GM12878 (cell line): ENCODE measurements around the gene METTL17. TPM values are rescaled to one million over a fixed set of nuclear protein-coding genes. Genes with fewer than 3 reads are reported as not detected.
"Not testable (repeated sequence)": the region's sequence is repeated elsewhere in the genome, so short reads cannot be mapped to it uniquely, and the experiment has no call there.

Experiments
- ATAC-seq: fragments of 200-7000 bp; cut with Tn5 transposase; 3 replicates; pipeline ENCODE4 v1.9.1; 2020; ENCODE audit warnings: mild to moderate bottlenecking, moderate library complexity
- BruUV-seq: library from RNA; stranded (reverse); fragments of 400-500 nt; replicated peaks from 2 replicates; lab custom pipeline; 2021; lab: Mats Ljungman, UMichigan
- CTCF ChIA-PET: fragments of 300-600 bp; sonication (Branson Sonifier 250); formaldehyde crosslinking; extraction: SDS; loops from one replicate; lab custom pipeline; 2021; ENCODE audit warnings: inconsistent platforms; lab: Yijun Ruan, JAX
- POLR2A ChIA-PET: fragments of 350-600 bp; formaldehyde crosslinking; extraction: SDS; loops from one replicate; lab custom pipeline; 2021; ENCODE audit warnings: inconsistent platforms; lab: Charles Lee
- RAD21 ChIA-PET: fragments of 300-600 bp; sonication (Branson Sonifier 250); formaldehyde crosslinking; loops from one replicate; lab custom pipeline; 2023; ENCODE audit warnings: antibody characterized with exemption; ENCODE audit not compliant: unreplicated experiment; lab: Charles Lee
- SMC1A ChIA-PET: fragments of 300-600 bp; sonication (Branson Sonifier 250); formaldehyde crosslinking; loops from one replicate; lab custom pipeline; 2023; ENCODE audit not compliant: unreplicated experiment, uncharacterized antibody; lab: Charles Lee
- DNase-seq: peaks from one replicate; pipeline ENCODE4 v3.0.0-alpha.2; 2011; ENCODE audit warnings: low read depth, low spot score
- FAIRE-seq: peaks from 3 replicates; lab custom pipeline; 2011; peaks lifted over from hg19 to GRCh38; lab: Jason Lieb, UNC
- H2AFZ ChIP-seq: 2 replicates; pipeline ENCODE4 v1.6.0; 2011; ENCODE audit warnings: low read depth, low read length, control low read depth; ENCODE audit not compliant: control insufficient read depth
- H3K27ac ChIP-seq: 2 replicates; pipeline ENCODE4 v1.5.1; 2011; ENCODE audit warnings: control low read depth; ENCODE audit not compliant: control insufficient read depth, insufficient read depth
- H3K27me3 ChIP-seq, 2 experiments: replicated peaks in 1 of 2; 2 replicates each; pipeline versions ENCODE4 v1.6.0 to v1.6.1; 2011; ENCODE audit warnings: low read length in 1 of 2; ENCODE audit not compliant: control insufficient read depth in 2 of 2, insufficient read depth in 2 of 2
- H3K36me3 ChIP-seq, 2 experiments: 2 replicates each; pipeline ENCODE4 v1.5.1; 2011; ENCODE audit warnings: low read length in 1 of 2; ENCODE audit not compliant: control insufficient read depth in 2 of 2, insufficient read depth in 2 of 2
- H3K4me1 ChIP-seq: 2 replicates; pipeline ENCODE4 v1.6.1; 2011; ENCODE audit warnings: mild to moderate bottlenecking, low read length, moderate library complexity, mixed read lengths; ENCODE audit not compliant: control insufficient read depth, insufficient read depth
- H3K4me2 ChIP-seq: 2 replicates; pipeline ENCODE4 v1.6.0; 2011; ENCODE audit warnings: control low read depth; ENCODE audit not compliant: control insufficient read depth, insufficient read depth
- H3K4me3 ChIP-seq: fragments of 200-600 bp; sonication (generic); 2 replicates; pipeline ENCODE4 v1.5.1; 2016
- H3K79me2 ChIP-seq: 2 replicates; pipeline ENCODE4 v1.6.0; 2011; ENCODE audit warnings: low read length; ENCODE audit not compliant: control insufficient read depth, insufficient read depth
- H3K9ac ChIP-seq: 2 replicates; pipeline ENCODE4 v1.8.0; 2011; ENCODE audit warnings: low read length, control low read depth, mixed read lengths; ENCODE audit not compliant: control insufficient read depth, insufficient read depth
- H3K9me3 ChIP-seq: replicated peaks from 3 replicates; pipeline ENCODE4 v1.5.1; 2011; ENCODE audit warnings: mild to moderate bottlenecking, low read length; ENCODE audit not compliant: control insufficient read depth, insufficient read depth
- H4K20me1 ChIP-seq: 2 replicates; pipeline ENCODE4 v1.6.0; 2011; ENCODE audit not compliant: control insufficient read depth, insufficient read depth
- IKZF1 ChIP-seq: fragments of 450-650 bp; conservative IDR thresholded peaks from 2 replicates; pipeline ENCODE4 v1.6.1; 2017; ENCODE audit warnings: antibody characterized with exemption, mild to moderate bottlenecking
- STAT1 ChIP-seq: fragments of 450-650 bp; conservative IDR thresholded peaks from 2 replicates; pipeline ENCODE4 v1.6.1; 2014; ENCODE audit warnings: antibody characterized with exemption, mild to moderate bottlenecking
- WGBS: methylation state at CpG from one replicate; pipeline ENCODE4 v1.1.6; 2016; ENCODE audit warnings: low lambda C conversion rate; ENCODE audit not compliant: insufficient replicate concordance, insufficient coverage; ENCODE audit errors: missing lambda C conversion rate; 5-methylcytosine and 5-hydroxymethylcytosine counted together
- in situ Hi-C: fragments of 300-500 bp; cut with MboI; formaldehyde crosslinking; loops from 9 replicates; pipeline ENCODE4 v1.14.3; 2018; ENCODE audit warnings: mixed read lengths
- intact Hi-C: fragments of 100-400 bp; cut with micrococcal nuclease; formaldehyde crosslinking; loops from one replicate; pipeline ENCODE4 v1.14.2; 2022; ENCODE audit not compliant: unreplicated experiment
- polyA plus RNA-seq, 11 experiments: library from polyadenylated mRNA; depleted of rRNA in 4 of 11; unstranded in 6 of 11; stranded (reverse) in 5 of 11; fragments of >200 nt; fragmentation: Nextera tagmentation in 4 of 11; fragmentation: Illumina TruSeq in 1 of 11; extraction: Ambion mirVana in 4 of 11; extraction: Trizol in 1 of 11; gene quantifications; 1 replicate in 1 of 11; 2 replicates in 10 of 11; pipeline versions ENCODE4 v1.2.1 to v1.2.3, GENCODE V29; 2011 to 2016; ENCODE audit warnings: inconsistent platforms in 2 of 11, missing spikeins in 2 of 11, low read depth in 1 of 11
- total RNA-seq, 4 experiments: library from RNA; depleted of rRNA in 3 of 4; stranded (reverse); fragments of >200 nt in 3 of 4; fragmentation: Illumina TruSeq in 1 of 4; extraction: Trizol in 1 of 4; gene quantifications; 2 replicates each; pipeline versions ENCODE4 v1.2.1 to v1.2.3, GENCODE V29; 2013 to 2021

METTL17 gene
- total and polyA plus RNA-seq, 10 of the 15 experiments (the other 5 are each of a cell fraction or from before 2014, with no cell fraction given), result 70.4 to 130 (median 97.5) TPM

DNA sequence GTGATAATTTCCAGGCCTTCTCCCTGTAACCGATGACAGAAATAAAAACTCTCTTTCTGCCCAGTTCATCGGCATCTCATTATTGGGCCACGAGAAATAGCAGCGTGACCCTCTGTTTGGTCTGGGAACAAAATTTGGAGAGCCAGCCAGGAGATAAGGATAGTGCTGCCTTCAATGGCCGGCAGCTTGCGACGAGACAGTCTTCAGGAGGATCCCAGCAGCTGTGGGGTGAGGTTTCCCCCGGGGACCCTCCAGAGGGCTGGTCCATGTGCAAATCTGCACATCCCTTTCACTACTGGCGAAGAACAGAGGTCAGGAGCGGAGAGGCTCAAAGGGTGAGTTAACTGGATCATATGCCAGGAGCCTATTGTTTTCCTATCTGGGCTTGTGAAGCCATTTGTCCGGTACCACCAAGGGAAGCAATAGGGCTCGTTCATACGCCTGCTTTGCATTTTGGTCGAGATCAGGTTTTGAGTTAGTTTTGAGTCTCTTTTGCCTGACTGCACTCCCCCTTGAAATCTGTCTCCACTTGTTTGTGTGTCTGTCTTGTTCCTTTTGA is 14.1 kb downstream of the METTL17 start:
- H4K20me1 ChIP-seq, result no peaks in the 10 kb centered on the region
- ATAC-seq, result no peak
- H3K4me1 ChIP-seq, result no peaks in the 10 kb centered on the region
- SMC1A ChIA-PET, result no interaction called here
- H3K9ac ChIP-seq, result no peak overlapping the region
- no peaks in the 10 kb centered on the region for H3K79me2 ChIP-seq
- DNase-seq, result no peak
- BruUV-seq, result no TSS peak
- no peak overlapping the region for H3K27ac ChIP-seq
- CTCF ChIA-PET, result interaction anchor here (1.5 to 5.3 kb wide), 4 partner anchors 8 to 101 kb away, joined by 3 to 62 read pairs (median 11); no protein-coding TSS in a partner anchor
- no peaks in the 10 kb centered on the region for H3K9me3 ChIP-seq
- intact Hi-C loops, result no loop called here
- POLR2A ChIA-PET, result no interaction called here
- H3K4me3 ChIP-seq, result no peak overlapping the region
- in situ Hi-C loops, result no loop called here
- H2AFZ ChIP-seq, result no peak overlapping the region
- no peak overlapping the region for H3K4me2 ChIP-seq
- TF ChIP-seq IKZF1, result no peak
- TF ChIP-seq STAT1, result no peak
- H3K27me3 ChIP-seq, result no peaks in the 10 kb centered on the region
- FAIRE-seq, result no peak
- RAD21 ChIA-PET, result interaction anchor here (3.3 kb wide), 1 partner anchor 11 kb away, joined by 11 read pairs; no protein-coding TSS in a partner anchor
- 74% methylated on average over 14 of the region's 14 CpGs for WGBS
- no peaks in the 10 kb centered on the region; a peak in 1 of 4 replicates for H3K36me3 ChIP-seq

DNA sequence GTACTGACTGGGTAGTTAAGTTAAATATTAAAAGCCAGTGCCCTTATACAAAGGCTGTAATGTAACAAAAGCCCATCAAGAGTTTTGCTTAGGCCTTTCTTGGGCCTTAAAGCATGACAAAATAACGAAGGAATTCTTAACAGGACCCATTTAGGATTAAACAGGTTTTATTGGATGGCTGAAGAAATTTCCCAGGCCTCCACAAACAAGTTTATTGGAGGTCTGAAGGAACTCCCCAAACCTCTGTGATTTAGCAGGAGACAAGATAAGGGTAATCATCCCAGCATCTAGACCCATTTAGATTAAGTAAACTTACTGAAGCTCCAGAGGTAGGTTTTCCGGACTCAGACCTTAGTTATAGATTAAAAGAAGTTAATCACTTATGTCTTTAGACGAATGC is 19.9 kb downstream of the METTL17 start:
- H2AFZ ChIP-seq, H3K4me3 ChIP-seq, H3K36me3 ChIP-seq, DNase-seq, ATAC-seq, H3K27ac ChIP-seq, POLR2A ChIA-PET, intact Hi-C loops, RAD21 ChIA-PET, H4K20me1 ChIP-seq, H3K9me3 ChIP-seq, H3K9ac ChIP-seq, BruUV-seq, H3K4me1 ChIP-seq, H3K27me3 ChIP-seq, in situ Hi-C loops, FAIRE-seq, H3K79me2 ChIP-seq, H3K4me2 ChIP-seq: not testable (repeated sequence)
- CTCF ChIA-PET, result interaction anchor here (0.8 to 10.7 kb wide), 6 partner anchors 10 to 95 kb away, joined by 3 to 253 read pairs (median 3); partner anchors contain the start of gene TMEM253
- SMC1A ChIA-PET, result interaction anchor here (0.6 to 1.4 kb wide), 2 partner anchors 87 to 151 kb away, joined by 3 read pairs; no protein-coding TSS in a partner anchor
- WGBS, result 28% methylated on average over 3 of the region's 3 CpGs
